ENCODE results near the gene G6PC2. TPM values are rescaled to one million over a fixed set of nuclear protein-coding genes. Genes with fewer than 3 reads are reported as not detected.
"Not testable (repeated sequence)": the region's sequence is repeated elsewhere in the genome, so short reads cannot be mapped to it uniquely, and the experiment has no call there.

G6PC2 gene
- total RNA-seq, 1 donor from 2014 or later, result not detected

DNA sequence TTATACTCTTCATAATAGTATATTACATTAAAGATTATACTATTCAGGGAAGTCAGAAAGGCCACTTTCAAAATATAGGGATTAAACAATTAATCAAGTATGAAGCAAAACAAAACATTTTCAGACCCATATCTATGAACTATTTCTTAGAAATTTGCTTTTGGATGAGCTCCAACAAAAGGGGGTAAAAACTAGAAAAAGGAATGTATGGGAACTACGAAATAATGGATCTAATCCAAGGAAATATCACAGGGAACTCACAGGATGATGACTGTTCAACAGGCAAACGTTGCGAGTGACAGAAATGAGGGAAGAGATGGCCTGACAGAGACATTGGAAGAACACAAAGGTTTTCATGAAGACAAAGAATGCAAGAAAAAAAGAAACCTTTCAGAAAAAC lies 27.9 kb downstream of the G6PC2 start:
- Mint-ChIP-seq H3K4me3 (no peak overlapping the region), H3K36me3 (no peaks in the 10 kb centered on the region)
- no peak for DNase-seq (ENCODE audit: low spot score in 2 of 2, unreplicated experiment in 2 of 2)

DNA sequence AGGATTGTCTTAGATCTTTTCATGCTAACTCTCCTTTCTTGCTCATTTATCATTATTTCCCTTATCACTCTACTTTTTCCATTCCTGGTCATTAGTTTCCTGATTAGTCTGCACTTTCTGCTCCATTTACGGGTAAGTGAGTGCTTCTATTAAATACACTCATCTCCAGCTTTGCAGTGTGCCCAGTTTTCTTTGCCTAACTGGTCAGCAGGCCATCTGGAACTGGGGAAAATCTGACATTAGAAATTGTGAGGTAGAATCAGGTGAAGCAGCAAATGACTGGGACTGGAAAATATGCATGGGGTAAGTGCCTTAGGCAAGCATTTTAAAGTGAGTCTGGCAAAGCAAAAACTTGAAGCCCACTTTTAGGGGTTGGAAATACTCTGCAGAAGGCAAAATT lies 29.2 kb downstream of the G6PC2 start:
- H3K4me1 Mint-ChIP-seq, result peaks cover 40% of the 10 kb centered on the region
- TF ChIP-seq, protein P1, sequence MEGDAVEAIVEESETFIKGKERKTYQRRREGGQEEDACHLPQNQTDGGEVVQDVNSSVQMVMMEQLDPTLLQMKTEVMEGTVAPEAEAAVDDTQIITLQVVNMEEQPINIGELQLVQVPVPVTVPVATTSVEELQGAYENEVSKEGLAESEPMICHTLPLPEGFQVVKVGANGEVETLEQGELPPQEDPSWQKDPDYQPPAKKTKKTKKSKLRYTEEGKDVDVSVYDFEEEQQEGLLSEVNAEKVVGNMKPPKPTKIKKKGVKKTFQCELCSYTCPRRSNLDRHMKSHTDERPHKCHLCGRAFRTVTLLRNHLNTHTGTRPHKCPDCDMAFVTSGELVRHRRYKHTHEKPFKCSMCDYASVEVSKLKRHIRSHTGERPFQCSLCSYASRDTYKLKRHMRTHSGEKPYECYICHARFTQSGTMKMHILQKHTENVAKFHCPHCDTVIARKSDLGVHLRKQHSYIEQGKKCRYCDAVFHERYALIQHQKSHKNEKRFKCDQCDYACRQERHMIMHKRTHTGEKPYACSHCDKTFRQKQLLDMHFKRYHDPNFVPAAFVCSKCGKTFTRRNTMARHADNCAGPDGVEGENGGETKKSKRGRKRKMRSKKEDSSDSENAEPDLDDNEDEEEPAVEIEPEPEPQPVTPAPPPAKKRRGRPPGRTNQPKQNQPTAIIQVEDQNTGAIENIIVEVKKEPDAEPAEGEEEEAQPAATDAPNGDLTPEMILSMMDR (IDR thresholded peaks at IDR 0.05; ENCODE audit: unreplicated experiment), result no peak
- H3K9me3 Mint-ChIP-seq, result peaks cover 4% of the 10 kb centered on the region
- no peaks in the 10 kb centered on the region for H3K36me3 Mint-ChIP-seq
- H3K27me3 Mint-ChIP-seq (ENCODE audit: low read depth), result no peaks in the 10 kb centered on the region
- DNase-seq (ENCODE audit: low spot score in 2 of 2, unreplicated experiment in 2 of 2), result no peak
- H3K27ac Mint-ChIP-seq, result no peak overlapping the region
- H3K4me3 Mint-ChIP-seq, result no peak overlapping the region

More for the DNA sequence above, 27.9 kb downstream of the G6PC2 start:
- H3K27me3 Mint-ChIP-seq (ENCODE audit: low read depth), result no peaks in the 10 kb centered on the region
- H3K4me1 Mint-ChIP-seq, result peaks cover 40% of the 10 kb centered on the region
- TF ChIP-seq, protein P1 (IDR thresholded peaks at IDR 0.05; ENCODE audit: unreplicated experiment), result no peak
- H3K27ac Mint-ChIP-seq, result peak overlapping the region; percentile 18
- H3K9me3 Mint-ChIP-seq, result peaks cover 4% of the 10 kb centered on the region

DNA sequence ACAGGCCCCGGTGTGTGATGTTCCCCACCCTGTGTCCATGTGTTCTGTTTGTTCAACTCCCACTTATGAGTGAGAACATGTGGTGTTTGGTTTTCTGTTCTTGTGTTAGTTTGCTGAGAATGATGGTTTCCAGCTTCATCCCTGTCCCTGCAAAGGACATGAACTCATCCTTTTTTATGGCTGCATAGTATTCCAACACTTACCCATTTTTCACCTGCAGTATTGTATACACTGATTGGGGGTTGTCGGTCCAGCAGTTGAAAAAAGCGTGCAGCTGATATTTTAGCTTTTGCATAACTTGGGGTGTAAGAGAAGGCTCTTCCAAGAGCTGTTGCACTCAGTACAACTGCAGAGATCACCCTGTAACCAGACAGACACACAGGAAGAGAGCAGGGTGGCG lies 31.1 kb downstream of the G6PC2 start:
- H3K9me3 Mint-ChIP-seq; H3K27ac Mint-ChIP-seq; H3K36me3 Mint-ChIP-seq; DNase-seq (ENCODE audit: low spot score in 2 of 2, unreplicated experiment in 2 of 2); H3K27me3 Mint-ChIP-seq (ENCODE audit: low read depth); H3K4me3 Mint-ChIP-seq: not testable (repeated sequence)
- peaks cover 37% of the 10 kb centered on the region for H3K4me1 Mint-ChIP-seq

DNA sequence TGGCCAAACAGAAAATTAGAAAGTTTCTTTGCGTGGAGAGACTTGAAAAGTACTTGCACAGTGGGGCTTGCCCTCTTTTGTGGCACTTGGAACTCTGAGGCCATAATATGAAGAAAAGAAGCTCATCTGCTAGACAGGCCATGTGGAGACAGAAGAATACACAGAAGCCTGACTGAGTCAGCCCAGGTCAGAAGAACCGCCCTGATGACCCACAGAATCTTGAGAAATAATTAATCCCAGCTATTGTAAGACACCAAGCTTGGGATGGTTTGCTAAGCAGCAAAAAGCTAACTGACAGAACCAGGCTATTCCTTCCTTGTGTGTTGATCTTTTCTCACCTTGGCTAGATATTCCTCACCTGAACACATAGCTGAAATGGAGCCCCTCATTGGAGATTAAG lies 33.7 kb downstream of the G6PC2 start:
- Mint-ChIP-seq H3K27me3 (ENCODE audit: low read depth) (no peaks in the 10 kb centered on the region), H3K4me1 (peaks cover 12% of the 10 kb centered on the region), H3K36me3 (no peaks in the 10 kb centered on the region), H3K9me3 (peaks cover 4% of the 10 kb centered on the region), H3K4me3 (no peak overlapping the region), H3K27ac (no peak overlapping the region)
- TF ChIP-seq, protein P1 (IDR thresholded peaks at IDR 0.05; ENCODE audit: unreplicated experiment), result no peak
- DNase-seq (ENCODE audit: low spot score in 2 of 2, unreplicated experiment in 2 of 2), result no peak

DNA sequence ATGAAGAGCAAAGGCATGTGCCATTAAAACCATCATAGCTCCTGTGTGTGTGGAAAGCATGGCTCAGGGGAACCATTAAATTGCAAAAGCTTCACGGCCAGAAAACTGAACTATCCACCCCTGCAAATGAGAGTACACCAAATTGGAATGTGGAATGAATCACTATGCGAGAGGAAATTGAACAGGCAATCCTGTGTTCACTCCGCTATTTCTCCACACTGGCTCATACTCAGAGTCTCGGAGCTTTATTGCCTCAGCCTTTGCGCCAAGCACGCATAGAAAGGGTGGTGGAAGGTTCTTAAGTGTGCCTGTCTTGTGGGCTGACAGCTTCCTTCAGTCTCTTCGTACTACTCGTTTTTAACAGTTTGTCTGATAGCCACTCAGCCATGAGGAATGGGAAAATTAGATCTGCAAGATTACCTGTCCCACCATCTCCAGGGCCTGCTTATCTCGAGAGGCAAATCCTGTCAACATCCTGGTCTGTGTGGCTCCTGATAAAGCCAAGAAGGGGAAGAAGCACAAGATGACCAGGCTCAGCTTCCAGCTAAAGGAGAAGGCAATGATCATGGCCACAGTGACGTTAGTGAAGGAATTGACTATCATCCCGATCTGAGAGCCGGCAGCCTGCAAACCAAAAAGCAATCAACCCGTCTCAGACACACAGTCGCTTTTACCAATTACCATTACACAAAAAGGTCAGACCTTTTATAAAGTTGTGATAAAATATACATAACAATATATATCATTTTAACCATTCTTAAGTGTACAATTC lies 34.9 kb downstream of the G6PC2 start:
- Mint-ChIP-seq H3K4me3 (no peak overlapping the region), H3K4me1 (no peaks in the 10 kb centered on the region), H3K9me3 (peaks cover 4% of the 10 kb centered on the region), H3K27me3 (ENCODE audit: low read depth) (no peaks in the 10 kb centered on the region), H3K27ac (no peak overlapping the region), H3K36me3 (no peaks in the 10 kb centered on the region)
- TF ChIP-seq, protein P1 (IDR thresholded peaks at IDR 0.05; ENCODE audit: unreplicated experiment), result no peak
- no peak for DNase-seq (ENCODE audit: low spot score in 2 of 2, unreplicated experiment in 2 of 2)

DNA sequence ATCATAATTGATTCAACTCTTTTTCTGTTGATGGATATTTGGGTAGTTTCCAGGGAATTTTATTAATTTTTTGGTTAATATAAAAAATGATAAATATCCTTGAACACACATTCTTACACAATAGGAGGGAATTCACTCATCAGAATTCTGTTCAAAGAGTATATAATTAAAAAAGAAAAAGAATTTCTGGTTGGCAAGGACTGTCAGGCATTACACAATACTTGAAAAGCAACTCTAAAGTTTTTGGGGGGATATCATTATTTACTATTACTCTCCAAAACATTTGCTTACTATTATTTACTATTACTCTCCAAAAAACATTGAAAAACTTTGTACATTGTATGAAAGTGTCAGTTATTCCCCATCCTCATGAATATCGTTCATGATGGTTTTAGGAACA lies 38.0 kb downstream of the G6PC2 start:
- DNase-seq (ENCODE audit: low spot score in 2 of 2, unreplicated experiment in 2 of 2), result no peak
- Mint-ChIP-seq H3K36me3 (no peaks in the 10 kb centered on the region), H3K9me3 (no peaks in the 10 kb centered on the region), H3K27ac (no peak overlapping the region), H3K4me3 (no peak overlapping the region), H3K4me1 (no peaks in the 10 kb centered on the region), H3K27me3 (ENCODE audit: low read depth) (no peaks in the 10 kb centered on the region)
- TF ChIP-seq, protein P1 (IDR thresholded peaks at IDR 0.05; ENCODE audit: unreplicated experiment), result no peak
